Kidney epithelial cell (primary cell): ENCODE data around the gene TBX10. TPM values are rescaled to one million over a fixed set of nuclear protein-coding genes. Genes with fewer than 3 reads are reported as not detected.

ENCODE experiments used
- DNase-seq: peaks from one replicate; pipeline ENCODE4 v3.0.0-alpha.2; 2010; ENCODE audit warnings: low read depth
- H3K27me3 ChIP-seq: 2 replicates; pipeline ENCODE4 v1.6.0; 2011; ENCODE audit warnings: low read length; ENCODE audit not compliant: control insufficient read depth, insufficient read depth
- H3K36me3 ChIP-seq: 2 replicates; pipeline ENCODE4 v1.5.1; 2011; ENCODE audit warnings: low read length; ENCODE audit not compliant: control insufficient read depth, insufficient read depth
- H3K4me3 ChIP-seq: 2 replicates; pipeline ENCODE4 v1.5.1; 2011; ENCODE audit warnings: low read depth, mild to moderate bottlenecking, control low read depth, low read length
- CTCF ChIP-seq: IDR thresholded peaks from 2 replicates; pipeline ENCODE4 v1.5.1; 2011; ENCODE audit warnings: mild to moderate bottlenecking, moderate library complexity, low read length, control low read depth, inconsistent platforms; ENCODE audit not compliant: insufficient read depth, poor library complexity, severe bottlenecking
- total RNA-seq: library from RNA; depleted of rRNA; stranded (reverse); fragments of >200 nt; gene quantifications from 2 replicates; pipeline ENCODE4 v1.2.3, GENCODE V29; 2015

Gene TBX10
- total RNA-seq, 1 donor from 2014 or later = not detected

- no peak for DNase-seq
- Histone ChIP-seq H3K27me3 (peaks cover 11% of the 10 kb centered on the region), H3K4me3 (no peak overlapping the region), H3K36me3 (no peaks in the 10 kb centered on the region)
- peak; percentile 19 for TF ChIP-seq CTCF
Observed at GRCh38 chr11:67665541-67666302, 26.2 kb upstream of the TBX10 start.

GRCh38 chr11:67664696-67665540 is 25.4 kb upstream of the TBX10 start:
- Histone ChIP-seq H3K4me3 (no peak overlapping the region), H3K36me3 (no peaks in the 10 kb centered on the region), H3K27me3 (peaks cover 11% of the 10 kb centered on the region)
- no peak for DNase-seq
- TF ChIP-seq CTCF = no peak

GRCh38 chr11:67664213-67664585 is 24.6 kb upstream of the TBX10 start:
- Histone ChIP-seq H3K27me3 (peaks cover 11% of the 10 kb centered on the region), H3K36me3 (no peaks in the 10 kb centered on the region)

GRCh38 chr11:67663532-67664212 is 24.1 kb upstream of the TBX10 start:
- Histone ChIP-seq H3K4me3 (no peak overlapping the region), H3K27me3 (peaks cover 11% of the 10 kb centered on the region), H3K36me3 (no peaks in the 10 kb centered on the region)
- no peak for TF ChIP-seq CTCF
- no peak for DNase-seq

More at GRCh38 chr11:67664213-67664585, 24.6 kb upstream of the TBX10 start:
- no peak for TF ChIP-seq CTCF
- no peak overlapping the region for H3K4me3 ChIP-seq
- DNase-seq = no peak

GRCh38 chr11:67662835-67663531 is 23.4 kb upstream of the TBX10 start:
- TF ChIP-seq CTCF = no peak
- H3K36me3 ChIP-seq = no peaks in the 10 kb centered on the region
- no peak for DNase-seq
- peaks cover 11% of the 10 kb centered on the region for H3K27me3 ChIP-seq
- no peak overlapping the region for H3K4me3 ChIP-seq
